GM12878 (cell line): ENCODE results near the gene BRD3. TPM values are rescaled to one million over a fixed set of nuclear protein-coding genes. Genes with fewer than 3 reads are reported as not detected.

Source experiments
- ATAC-seq: fragments of 200-7000 bp; cut with Tn5 transposase; 3 replicates; pipeline ENCODE4 v1.9.1; 2020; ENCODE audit warnings: mild to moderate bottlenecking, moderate library complexity
- BruUV-seq: library from RNA; stranded (reverse); fragments of 400-500 nt; replicated peaks from 2 replicates; lab custom pipeline; 2021; lab: Mats Ljungman, UMichigan
- CTCF ChIA-PET: fragments of 300-600 bp; sonication (Branson Sonifier 250); formaldehyde crosslinking; extraction: SDS; loops from one replicate; lab custom pipeline; 2021; ENCODE audit warnings: inconsistent platforms; lab: Yijun Ruan, JAX
- POLR2A ChIA-PET: fragments of 350-600 bp; formaldehyde crosslinking; extraction: SDS; loops from one replicate; lab custom pipeline; 2021; ENCODE audit warnings: inconsistent platforms; lab: Charles Lee
- RAD21 ChIA-PET: fragments of 300-600 bp; sonication (Branson Sonifier 250); formaldehyde crosslinking; loops from one replicate; lab custom pipeline; 2023; ENCODE audit warnings: antibody characterized with exemption; ENCODE audit not compliant: unreplicated experiment; lab: Charles Lee
- SMC1A ChIA-PET: fragments of 300-600 bp; sonication (Branson Sonifier 250); formaldehyde crosslinking; loops from one replicate; lab custom pipeline; 2023; ENCODE audit not compliant: unreplicated experiment, uncharacterized antibody; lab: Charles Lee
- DNase-seq: peaks from one replicate; pipeline ENCODE4 v3.0.0-alpha.2; 2011; ENCODE audit warnings: low read depth, low spot score
- FAIRE-seq: peaks from 3 replicates; lab custom pipeline; 2011; peaks lifted over from hg19 to GRCh38; lab: Jason Lieb, UNC
- H2AFZ ChIP-seq: 2 replicates; pipeline ENCODE4 v1.6.0; 2011; ENCODE audit warnings: low read depth, low read length, control low read depth; ENCODE audit not compliant: control insufficient read depth
- H3K27ac ChIP-seq: 2 replicates; pipeline ENCODE4 v1.5.1; 2011; ENCODE audit warnings: control low read depth; ENCODE audit not compliant: control insufficient read depth, insufficient read depth
- H3K27me3 ChIP-seq, 2 experiments: replicated peaks in 1 of 2; 2 replicates each; pipeline versions ENCODE4 v1.6.0 to v1.6.1; 2011; ENCODE audit warnings: low read length in 1 of 2; ENCODE audit not compliant: control insufficient read depth in 2 of 2, insufficient read depth in 2 of 2
- H3K36me3 ChIP-seq, 2 experiments: 2 replicates each; pipeline ENCODE4 v1.5.1; 2011; ENCODE audit warnings: low read length in 1 of 2; ENCODE audit not compliant: control insufficient read depth in 2 of 2, insufficient read depth in 2 of 2
- H3K4me1 ChIP-seq: 2 replicates; pipeline ENCODE4 v1.6.1; 2011; ENCODE audit warnings: mild to moderate bottlenecking, low read length, moderate library complexity, mixed read lengths; ENCODE audit not compliant: control insufficient read depth, insufficient read depth
- H3K4me2 ChIP-seq: 2 replicates; pipeline ENCODE4 v1.6.0; 2011; ENCODE audit warnings: control low read depth; ENCODE audit not compliant: control insufficient read depth, insufficient read depth
- H3K4me3 ChIP-seq: fragments of 200-600 bp; sonication (generic); 2 replicates; pipeline ENCODE4 v1.5.1; 2016
- H3K79me2 ChIP-seq: 2 replicates; pipeline ENCODE4 v1.6.0; 2011; ENCODE audit warnings: low read length; ENCODE audit not compliant: control insufficient read depth, insufficient read depth
- H3K9ac ChIP-seq: 2 replicates; pipeline ENCODE4 v1.8.0; 2011; ENCODE audit warnings: low read length, control low read depth, mixed read lengths; ENCODE audit not compliant: control insufficient read depth, insufficient read depth
- H3K9me3 ChIP-seq: replicated peaks from 3 replicates; pipeline ENCODE4 v1.5.1; 2011; ENCODE audit warnings: mild to moderate bottlenecking, low read length; ENCODE audit not compliant: control insufficient read depth, insufficient read depth
- H4K20me1 ChIP-seq: 2 replicates; pipeline ENCODE4 v1.6.0; 2011; ENCODE audit not compliant: control insufficient read depth, insufficient read depth
- ATF7 ChIP-seq: fragments of 450-650 bp; IDR thresholded peaks from 2 replicates; pipeline ENCODE4 v1.6.1; 2016; ENCODE audit warnings: low read depth, mild to moderate bottlenecking
- BHLHE40 ChIP-seq, 2 experiments: fragments of 450-650 bp in 1 of 2; IDR thresholded peaks; 2 replicates each; pipeline ENCODE4 v1.6.1; 2011 to 2017; ENCODE audit warnings: low read depth in 2 of 2, borderline replicate concordance in 1 of 2, improper control_type of control experiment in 1 of 2, low read length in 1 of 2, mild to moderate bottlenecking in 1 of 2
- LARP7 ChIP-seq: fragments of 450-650 bp; IDR thresholded peaks from 2 replicates; pipeline ENCODE4 v1.6.1; 2017; ENCODE audit warnings: mild to moderate bottlenecking
- MLLT1 ChIP-seq: fragments of 450-650 bp; IDR thresholded peaks from 2 replicates; pipeline ENCODE4 v1.6.1; 2016; ENCODE audit warnings: mild to moderate bottlenecking
- PML ChIP-seq: IDR thresholded peaks from 2 replicates; pipeline ENCODE4 v1.6.1; 2012; ENCODE audit warnings: low read length, inconsistent platforms
- POU2F2 ChIP-seq: IDR thresholded peaks from 3 replicates; pipeline ENCODE4 v1.6.1; 2011; ENCODE audit warnings: low read depth, mild to moderate bottlenecking, low read length, borderline replicate concordance
- RAD21 ChIP-seq: IDR thresholded peaks from 2 replicates; pipeline ENCODE4 v1.6.1; 2011; ENCODE audit warnings: mild to moderate bottlenecking, low read depth, low read length, moderate library complexity; ENCODE audit not compliant: insufficient read depth
- STAT1 ChIP-seq: fragments of 450-650 bp; conservative IDR thresholded peaks from 2 replicates; pipeline ENCODE4 v1.6.1; 2014; ENCODE audit warnings: antibody characterized with exemption, mild to moderate bottlenecking
- WGBS: methylation state at CpG from one replicate; pipeline ENCODE4 v1.1.6; 2016; ENCODE audit warnings: low lambda C conversion rate; ENCODE audit not compliant: insufficient replicate concordance, insufficient coverage; ENCODE audit errors: missing lambda C conversion rate; 5-methylcytosine and 5-hydroxymethylcytosine counted together
- in situ Hi-C: fragments of 300-500 bp; cut with MboI; formaldehyde crosslinking; loops from 9 replicates; pipeline ENCODE4 v1.14.3; 2018; ENCODE audit warnings: mixed read lengths
- intact Hi-C: fragments of 100-400 bp; cut with micrococcal nuclease; formaldehyde crosslinking; loops from one replicate; pipeline ENCODE4 v1.14.2; 2022; ENCODE audit not compliant: unreplicated experiment
- polyA plus RNA-seq, 11 experiments: library from polyadenylated mRNA; depleted of rRNA in 4 of 11; unstranded in 6 of 11; stranded (reverse) in 5 of 11; fragments of >200 nt; fragmentation: Nextera tagmentation in 4 of 11; fragmentation: Illumina TruSeq in 1 of 11; extraction: Ambion mirVana in 4 of 11; extraction: Trizol in 1 of 11; gene quantifications; 1 replicate in 1 of 11; 2 replicates in 10 of 11; pipeline versions ENCODE4 v1.2.1 to v1.2.3, GENCODE V29; 2011 to 2016; ENCODE audit warnings: inconsistent platforms in 2 of 11, missing spikeins in 2 of 11, low read depth in 1 of 11
- total RNA-seq, 4 experiments: library from RNA; depleted of rRNA in 3 of 4; stranded (reverse); fragments of >200 nt in 3 of 4; fragmentation: Illumina TruSeq in 1 of 4; extraction: Trizol in 1 of 4; gene quantifications; 2 replicates each; pipeline versions ENCODE4 v1.2.1 to v1.2.3, GENCODE V29; 2013 to 2021
- TF ChIP-seq, protein P1 (sequence below): IDR thresholded peaks from 2 replicates; pipeline ENCODE4 v1.6.1; 2011; ENCODE audit warnings: mild to moderate bottlenecking, low read depth, low read length, moderate library complexity; ENCODE audit not compliant: insufficient replicate concordance

Gene BRD3
- total and polyA plus RNA-seq, 10 of the 15 experiments (the other 5 are each of a cell fraction or from before 2014, with no cell fraction given): 0.53 to 20.8 (median 4.8) TPM

DNA sequence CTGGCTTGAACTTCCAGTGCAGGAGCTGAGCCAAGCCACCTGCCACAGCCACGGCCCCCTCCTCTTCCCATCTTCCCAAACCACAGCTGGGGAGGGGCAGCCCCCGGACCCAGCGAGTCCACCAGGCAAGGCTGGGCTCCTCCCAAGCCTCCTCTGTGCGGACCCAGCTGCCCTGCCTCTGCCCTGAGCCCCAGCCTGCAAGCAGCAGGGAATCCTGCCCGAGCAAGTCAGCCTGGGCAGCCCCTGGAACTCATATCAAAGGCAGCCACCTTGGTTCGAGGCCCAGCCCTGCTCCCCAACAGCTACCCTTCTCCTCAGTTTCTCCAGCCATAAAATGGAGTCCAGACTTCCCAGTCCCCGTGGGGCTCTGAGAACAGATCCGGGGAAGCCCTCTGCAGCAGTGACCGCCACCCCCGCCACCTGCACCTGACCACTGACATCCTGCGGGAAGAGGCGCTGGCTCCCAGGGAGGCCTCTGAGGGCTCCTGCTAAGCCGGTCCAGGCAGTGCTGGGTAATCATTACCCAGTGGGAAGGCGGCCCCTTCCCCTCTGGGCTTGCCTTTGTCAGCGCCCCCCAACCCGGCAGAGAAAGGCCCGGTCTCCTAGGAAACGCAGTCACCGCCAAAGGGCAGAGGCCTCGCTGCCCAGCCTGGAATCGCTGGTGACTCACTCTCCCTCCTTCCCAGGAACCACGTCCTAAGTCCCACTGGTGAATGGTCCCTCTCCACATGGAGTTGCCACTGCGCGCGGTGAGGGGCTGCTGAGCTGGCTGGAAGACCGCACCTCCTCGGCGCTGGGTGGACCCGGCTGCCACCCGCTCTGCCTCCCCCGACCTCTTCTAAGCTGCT, 77.2 kb downstream of the BRD3 start (continued):
- TF ChIP-seq RAD21 (no peak), POU2F2 (no peak), ATF7 (no peak), STAT1 (no peak)
- TF ChIP-seq, protein P1, sequence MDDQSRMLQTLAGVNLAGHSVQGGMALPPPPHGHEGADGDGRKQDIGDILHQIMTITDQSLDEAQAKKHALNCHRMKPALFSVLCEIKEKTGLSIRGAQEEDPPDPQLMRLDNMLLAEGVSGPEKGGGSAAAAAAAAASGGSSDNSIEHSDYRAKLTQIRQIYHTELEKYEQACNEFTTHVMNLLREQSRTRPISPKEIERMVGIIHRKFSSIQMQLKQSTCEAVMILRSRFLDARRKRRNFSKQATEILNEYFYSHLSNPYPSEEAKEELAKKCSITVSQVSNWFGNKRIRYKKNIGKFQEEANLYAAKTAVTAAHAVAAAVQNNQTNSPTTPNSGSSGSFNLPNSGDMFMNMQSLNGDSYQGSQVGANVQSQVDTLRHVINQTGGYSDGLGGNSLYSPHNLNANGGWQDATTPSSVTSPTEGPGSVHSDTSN: no peak

GRCh38 chr9:133989625-133990365, 78.0 kb downstream of the BRD3 start:
- H3K9ac ChIP-seq: peak overlapping the region; percentile 80
- peaks cover 6% of the 10 kb centered on the region; the same call in 1 of the 2 replicates for H4K20me1 ChIP-seq
- H2AFZ ChIP-seq: no peak overlapping the region
- no peaks in the 10 kb centered on the region for H3K9me3 ChIP-seq
- BruUV-seq: TSS peak; percentile 26
- 36% methylated on average over 24 of the region's 24 CpGs for WGBS
- DNase-seq (no peak), ATAC-seq (no peak), FAIRE-seq (peak; percentile 77)
- peaks cover 15% of the 10 kb centered on the region for H3K4me1 ChIP-seq
- H3K4me2 ChIP-seq: peak overlapping the region; percentile 92
- peak overlapping the region; percentile 96 for H3K4me3 ChIP-seq
- peak overlapping the region; percentile 58 for H3K27ac ChIP-seq
- H3K27me3 ChIP-seq: no peaks in the 10 kb centered on the region
- SMC1A ChIA-PET: interaction anchor here (0.8 to 2.2 kb wide), 7 partner anchors 21 to 45 kb away, joined by 3 to 18 read pairs (median 4); no protein-coding TSS in a partner anchor
- H3K79me2 ChIP-seq: peaks cover 78% of the 10 kb centered on the region
- RAD21 ChIA-PET: interaction anchor here (0.9 to 2.7 kb wide), 5 partner anchors 31 to 208 kb away, joined by 3 to 21 read pairs (median 8); no protein-coding TSS in a partner anchor
- H3K36me3 ChIP-seq: no peaks in the 10 kb centered on the region; a peak in 2 of 4 replicates
- CTCF ChIA-PET: interaction anchor here (0.9 to 1.9 kb wide), 4 partner anchors 34 to 207 kb away, joined by 3 to 7 read pairs (median 4); no protein-coding TSS in a partner anchor
- intact Hi-C loops: loop anchor here (1.0 to 5.0 kb wide), 2 partner anchors 89 to 402 kb away; no protein-coding TSS in a partner anchor
- in situ Hi-C loops: loop anchor here (5.0 kb wide), 1 partner anchor 202 kb away; no protein-coding TSS in a partner anchor
- POLR2A ChIA-PET: interaction anchor here (0.6 to 1.6 kb wide), 6 partner anchors 10 to 197 kb away, joined by 3 to 9 read pairs (median 4); no protein-coding TSS in a partner anchor
- TF ChIP-seq MLLT1 (0 out of 2 replicates have a peak, but pooled peaks have one; percentile 4), PML (no peak), BHLHE40 (IDR thresholded peaks at IDR 0.05; ENCODE audit: borderline replicate concordance in 1 of 2, low read depth in 2 of 2, low read length in 1 of 2) (no peak; a peak in 1 of 4 replicates), LARP7 (no peak)
- TF ChIP-seq, all 136 proteins: peak for 1
